HuH-7 (cell line): ENCODE data around the gene TMEM88.

Source experiments
- DNase-seq: peaks from one replicate; pipeline ENCODE4 v3.0.0; 2011; ENCODE audit warnings: low spot score

TMEM88 gene

GRCh38 chr17:7884581-7885366, 29.9 kb downstream of the TMEM88 start:
- DNase-seq: no peak

GRCh38 chr17:7885367-7886226, 30.7 kb downstream of the TMEM88 start:
- peak; percentile 60 for DNase-seq

- peak; percentile 58 for DNase-seq
Measured at GRCh38 chr17:7886227-7887037, 31.6 kb downstream of the TMEM88 start.

DNA sequence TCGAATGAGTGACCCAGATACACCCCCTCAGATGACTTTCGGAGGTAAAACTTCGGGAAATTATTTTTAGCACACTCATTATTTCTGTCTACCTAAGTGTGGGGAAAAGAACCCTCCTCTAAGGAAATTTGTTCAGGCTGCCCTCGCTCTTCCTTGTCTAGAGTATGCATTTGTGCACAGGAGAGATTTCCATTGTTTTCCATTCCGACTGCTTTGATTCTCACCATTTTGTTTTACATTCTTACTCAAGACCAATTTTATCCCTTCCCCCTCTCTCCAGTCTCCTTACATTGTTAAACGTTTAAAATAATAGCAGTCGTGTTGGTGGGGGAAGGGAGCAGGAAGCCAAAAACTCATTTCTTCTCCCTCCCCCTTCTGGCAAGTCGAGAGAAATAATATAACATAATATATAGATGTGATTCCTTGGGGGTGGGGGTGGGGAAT, 32.2 kb downstream of the TMEM88 start:
- no peak for DNase-seq

GRCh38 chr17:7887482-7888183, 32.8 kb downstream of the TMEM88 start:
- peak; percentile 92 for DNase-seq

DNA sequence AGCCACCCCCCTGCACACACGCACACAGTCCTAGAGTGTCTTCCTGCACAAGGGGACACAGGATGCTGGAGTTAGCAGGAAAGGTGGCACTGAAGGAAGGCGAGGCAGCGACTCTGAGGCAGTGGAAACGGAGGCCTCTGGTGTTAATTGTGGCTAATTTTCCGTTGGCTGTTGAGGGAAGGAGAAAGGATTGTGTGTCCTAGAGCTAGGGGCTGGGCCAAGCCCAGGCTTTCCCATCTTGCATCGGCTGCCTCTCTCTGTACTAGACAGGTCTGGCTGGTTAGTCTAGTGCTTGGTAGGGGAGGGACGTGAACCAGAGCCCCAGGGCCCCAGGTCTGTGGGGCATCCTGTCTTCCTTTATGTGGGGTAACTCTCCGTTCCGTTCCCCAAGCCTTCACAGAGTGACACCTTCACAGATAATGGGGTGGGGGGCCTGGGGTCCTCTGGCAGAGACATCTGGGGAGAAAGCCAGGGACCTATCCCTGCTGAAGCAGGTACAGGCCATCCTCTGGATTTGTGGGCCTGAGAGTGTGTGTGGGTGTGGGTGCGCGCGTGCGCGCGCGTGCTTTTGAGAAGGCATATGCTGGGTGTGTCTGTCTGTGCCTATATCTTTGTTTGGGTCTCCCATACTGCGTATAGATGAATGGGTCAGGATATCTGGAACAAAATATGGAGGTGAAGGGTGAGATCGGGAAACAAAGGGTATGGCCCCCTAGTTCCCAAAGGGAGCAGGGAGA, 33.5 kb downstream of the TMEM88 start, which contains the start of gene CHD3:
CHD3 (plus strand) TSS at position 606 of the 737 bp plus-strand sequence. CDS start 212 bp downstream, outside the sequence.
- no peak for DNase-seq

- no peak for DNase-seq
Measured at GRCh38 chr17:7889166-7889955, 34.5 kb downstream of the TMEM88 start.

DNA sequence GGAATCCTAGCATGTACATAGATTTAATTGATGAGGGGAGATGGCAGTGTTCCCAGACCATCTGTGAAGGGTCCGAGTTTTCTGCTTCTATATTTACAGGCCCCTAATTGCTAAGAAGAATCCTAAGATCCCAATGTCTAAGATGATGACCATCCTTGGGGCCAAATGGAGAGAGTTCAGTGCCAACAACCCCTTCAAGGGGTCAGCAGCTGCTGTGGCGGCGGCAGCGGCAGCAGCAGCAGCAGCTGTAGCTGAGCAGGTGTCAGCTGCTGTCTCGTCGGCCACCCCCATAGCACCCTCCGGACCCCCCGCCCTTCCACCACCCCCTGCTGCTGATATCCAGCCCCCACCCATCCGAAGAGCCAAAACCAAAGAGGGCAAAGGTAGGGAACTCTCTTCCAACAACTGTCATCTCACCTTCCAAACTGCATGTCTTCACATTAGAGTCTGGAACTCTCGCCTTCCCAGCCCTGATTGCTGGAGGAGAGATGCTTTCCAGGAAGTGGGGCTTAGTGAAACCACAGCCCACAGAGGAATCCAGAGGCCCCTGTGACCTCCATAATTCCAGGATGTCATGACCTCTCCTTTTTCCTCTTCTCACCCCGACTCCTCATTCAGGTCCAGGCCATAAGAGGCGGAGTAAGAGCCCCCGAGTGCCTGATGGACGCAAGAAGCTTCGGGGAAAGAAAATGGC, 38.5 kb downstream of the TMEM88 start:
- no peak for DNase-seq

- no peak for DNase-seq
Measured at GRCh38 chr17:7894226-7894625, 39.4 kb downstream of the TMEM88 start.

- no peak for DNase-seq
Measured at GRCh38 chr17:7894866-7895265, 40.0 kb downstream of the TMEM88 start.

DNA sequence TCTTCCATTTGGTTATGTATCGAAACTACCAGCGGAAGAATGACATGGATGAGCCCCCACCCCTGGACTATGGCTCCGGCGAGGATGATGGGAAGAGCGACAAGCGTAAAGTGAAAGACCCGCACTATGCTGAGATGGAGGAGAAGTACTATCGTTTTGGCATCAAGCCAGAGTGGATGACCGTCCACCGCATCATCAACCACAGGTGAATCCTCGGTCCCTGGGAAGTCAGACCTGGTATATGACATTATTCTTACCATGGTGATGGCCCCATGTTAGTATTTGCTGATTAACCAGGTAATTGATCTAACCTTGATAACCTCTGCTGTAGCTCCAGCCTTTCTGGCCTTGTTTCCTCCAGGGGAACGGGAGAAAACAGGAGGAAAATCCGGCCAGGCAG, 42.2 kb downstream of the TMEM88 start:
- no peak for DNase-seq

DNA sequence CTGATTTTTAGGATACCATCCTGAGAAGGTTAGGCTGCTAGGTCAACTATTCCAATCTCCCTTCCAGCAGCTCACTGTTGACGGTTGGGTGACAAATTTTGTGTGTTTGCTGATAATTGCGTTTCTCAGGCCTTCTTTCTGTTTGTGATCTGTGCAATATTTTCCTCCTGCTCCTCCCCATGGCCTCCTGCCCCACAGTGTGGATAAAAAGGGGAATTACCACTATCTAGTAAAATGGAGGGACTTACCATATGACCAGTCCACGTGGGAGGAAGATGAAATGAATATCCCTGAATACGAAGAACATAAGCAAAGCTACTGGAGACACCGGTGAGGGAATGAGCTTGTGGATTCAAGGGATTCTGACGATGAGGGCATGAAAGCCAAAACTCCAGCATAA, 42.9 kb downstream of the TMEM88 start:
- DNase-seq: peak; percentile 46

GRCh38 chr17:7903154-7904103, 48.6 kb downstream of the TMEM88 start:
- no peak for DNase-seq
